ENCODE results near the gene TCEA2. TPM values are rescaled to one million over a fixed set of nuclear protein-coding genes. Genes with fewer than 3 reads are reported as not detected.

Gene TCEA2
- total RNA-seq, 3 donors from 2014 or later (not counting 1 experiment from before 2014, with no cell fraction given) = 25.0 to 28.7 (median 28.5) TPM

DNA sequence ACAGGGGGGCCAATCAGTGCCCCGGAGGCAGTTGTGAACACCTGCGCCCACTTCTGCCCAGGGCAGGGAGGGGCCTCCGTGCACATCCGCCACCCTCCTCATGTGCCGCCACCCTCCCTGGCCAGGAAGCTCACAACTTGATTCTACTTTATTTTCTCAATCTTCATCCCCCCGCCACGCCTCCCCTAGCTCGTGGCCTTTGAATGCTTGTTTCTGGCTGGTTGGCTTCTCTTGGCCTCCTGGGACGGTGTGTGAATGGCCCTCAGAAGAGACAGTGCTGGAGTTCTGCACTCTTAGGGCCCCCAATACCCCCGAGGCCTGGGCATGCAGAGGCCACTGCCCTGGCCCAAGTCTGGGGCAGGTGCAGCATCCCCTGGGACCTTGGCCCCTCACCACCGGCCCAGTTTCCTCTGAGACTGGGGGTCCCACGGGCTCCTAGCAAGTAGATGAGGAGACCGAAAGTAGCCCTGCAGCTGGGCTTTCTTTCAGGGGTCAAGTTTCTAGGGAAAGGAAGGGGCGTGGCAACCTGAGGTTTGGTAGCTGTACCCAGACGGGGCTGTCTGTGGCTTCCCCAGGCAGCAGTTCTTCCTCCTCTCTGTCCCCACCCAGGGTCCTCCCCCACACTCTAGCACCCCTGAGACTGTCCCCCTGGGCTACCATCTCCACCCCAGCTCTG is 15.0 kb downstream of the TCEA2 start:
- H3K27ac ChIP-seq (ENCODE audit: low read length) = peak overlapping the region; percentile 69
- peak; percentile 50 to 55 (median 53) for ATAC-seq
- H3K4me1 ChIP-seq (ENCODE audit: control insufficient read depth, insufficient read depth, low read length) = peaks cover 60% of the 10 kb centered on the region
- TF ChIP-seq, protein P1, sequence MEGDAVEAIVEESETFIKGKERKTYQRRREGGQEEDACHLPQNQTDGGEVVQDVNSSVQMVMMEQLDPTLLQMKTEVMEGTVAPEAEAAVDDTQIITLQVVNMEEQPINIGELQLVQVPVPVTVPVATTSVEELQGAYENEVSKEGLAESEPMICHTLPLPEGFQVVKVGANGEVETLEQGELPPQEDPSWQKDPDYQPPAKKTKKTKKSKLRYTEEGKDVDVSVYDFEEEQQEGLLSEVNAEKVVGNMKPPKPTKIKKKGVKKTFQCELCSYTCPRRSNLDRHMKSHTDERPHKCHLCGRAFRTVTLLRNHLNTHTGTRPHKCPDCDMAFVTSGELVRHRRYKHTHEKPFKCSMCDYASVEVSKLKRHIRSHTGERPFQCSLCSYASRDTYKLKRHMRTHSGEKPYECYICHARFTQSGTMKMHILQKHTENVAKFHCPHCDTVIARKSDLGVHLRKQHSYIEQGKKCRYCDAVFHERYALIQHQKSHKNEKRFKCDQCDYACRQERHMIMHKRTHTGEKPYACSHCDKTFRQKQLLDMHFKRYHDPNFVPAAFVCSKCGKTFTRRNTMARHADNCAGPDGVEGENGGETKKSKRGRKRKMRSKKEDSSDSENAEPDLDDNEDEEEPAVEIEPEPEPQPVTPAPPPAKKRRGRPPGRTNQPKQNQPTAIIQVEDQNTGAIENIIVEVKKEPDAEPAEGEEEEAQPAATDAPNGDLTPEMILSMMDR (IDR thresholded peaks at IDR 0.05) = no peak
- Mint-ChIP-seq H3K27me3 (ENCODE audit: low read depth in 2 of 2) (no peaks in the 10 kb centered on the region), H3K36me3 (no peaks in the 10 kb centered on the region), H3K4me1 (peaks cover 18 to 54% of the 10 kb centered on the region in 2 donors), H3K4me3 (peak overlapping the region; percentile 90), H3K9me3 (no peaks in the 10 kb centered on the region), H3K27ac (peak overlapping the region; percentile 82 to 92)
- H3K4me3 ChIP-seq (ENCODE audit: low read length) = peak overlapping the region; percentile 75
- no peaks in the 10 kb centered on the region for H3K27me3 ChIP-seq (ENCODE audit: control insufficient read depth, insufficient read depth, low read length)
- 0% methylated on average over 15 of the region's 15 CpGs for WGBS (ENCODE audit: insufficient coverage)
- no peaks in the 10 kb centered on the region for H3K9me3 ChIP-seq (ENCODE audit: control insufficient read depth, insufficient read depth, low read length)
- peak in 1 of 2 donors; percentile 83 for DNase-seq
- intact Hi-C loops (cut with micrococcal nuclease) = no loop called here
- peaks cover 29% of the 10 kb centered on the region for H3K36me3 ChIP-seq (ENCODE audit: control insufficient read depth, insufficient read depth, low read length)

DNA sequence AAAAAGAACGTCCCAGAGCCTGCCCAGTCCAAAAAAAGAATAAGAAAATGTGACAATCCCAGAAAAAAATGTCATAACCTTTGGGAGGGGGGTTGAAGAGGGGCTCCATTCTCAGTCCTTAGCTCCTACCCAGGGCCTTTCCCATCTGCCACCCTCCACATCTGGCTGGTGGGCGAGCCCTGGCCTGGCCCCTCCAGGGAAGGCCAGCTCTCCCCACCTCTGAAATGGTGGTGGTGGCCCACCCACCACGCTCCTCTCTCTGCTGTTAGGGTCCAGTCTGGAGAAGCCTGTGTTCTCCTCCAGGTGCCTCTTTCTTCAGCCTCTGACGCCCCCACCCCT is 15.9 kb downstream of the TCEA2 start:
- H3K27ac ChIP-seq (ENCODE audit: low read length) = peak overlapping the region; percentile 69
- peak overlapping the region; percentile 75 for H3K4me3 ChIP-seq (ENCODE audit: low read length)
- DNase-seq (no peak), ATAC-seq (no peak)
- Mint-ChIP-seq H3K4me3 (peak overlapping the region; percentile 90), H3K4me1 (peaks cover 21 to 58% of the 10 kb centered on the region in 2 donors), H3K9me3 (no peaks in the 10 kb centered on the region), H3K36me3 (no peaks in the 10 kb centered on the region), H3K27me3 (ENCODE audit: low read depth in 2 of 2) (no peaks in the 10 kb centered on the region), H3K27ac (peak overlapping the region; percentile 82 to 92)
- H3K36me3 ChIP-seq (ENCODE audit: control insufficient read depth, insufficient read depth, low read length) = peaks cover 21% of the 10 kb centered on the region
- H3K27me3 ChIP-seq (ENCODE audit: control insufficient read depth, insufficient read depth, low read length) = no peaks in the 10 kb centered on the region
- TF ChIP-seq, protein P1 (IDR thresholded peaks at IDR 0.05) = no peak
- H3K4me1 ChIP-seq (ENCODE audit: control insufficient read depth, insufficient read depth, low read length) = peaks cover 65% of the 10 kb centered on the region
- intact Hi-C loops (cut with micrococcal nuclease) = no loop called here
- 0% methylated on average over 4 of the region's 4 CpGs for WGBS (ENCODE audit: insufficient coverage)
- no peaks in the 10 kb centered on the region for H3K9me3 ChIP-seq (ENCODE audit: control insufficient read depth, insufficient read depth, low read length)

DNA sequence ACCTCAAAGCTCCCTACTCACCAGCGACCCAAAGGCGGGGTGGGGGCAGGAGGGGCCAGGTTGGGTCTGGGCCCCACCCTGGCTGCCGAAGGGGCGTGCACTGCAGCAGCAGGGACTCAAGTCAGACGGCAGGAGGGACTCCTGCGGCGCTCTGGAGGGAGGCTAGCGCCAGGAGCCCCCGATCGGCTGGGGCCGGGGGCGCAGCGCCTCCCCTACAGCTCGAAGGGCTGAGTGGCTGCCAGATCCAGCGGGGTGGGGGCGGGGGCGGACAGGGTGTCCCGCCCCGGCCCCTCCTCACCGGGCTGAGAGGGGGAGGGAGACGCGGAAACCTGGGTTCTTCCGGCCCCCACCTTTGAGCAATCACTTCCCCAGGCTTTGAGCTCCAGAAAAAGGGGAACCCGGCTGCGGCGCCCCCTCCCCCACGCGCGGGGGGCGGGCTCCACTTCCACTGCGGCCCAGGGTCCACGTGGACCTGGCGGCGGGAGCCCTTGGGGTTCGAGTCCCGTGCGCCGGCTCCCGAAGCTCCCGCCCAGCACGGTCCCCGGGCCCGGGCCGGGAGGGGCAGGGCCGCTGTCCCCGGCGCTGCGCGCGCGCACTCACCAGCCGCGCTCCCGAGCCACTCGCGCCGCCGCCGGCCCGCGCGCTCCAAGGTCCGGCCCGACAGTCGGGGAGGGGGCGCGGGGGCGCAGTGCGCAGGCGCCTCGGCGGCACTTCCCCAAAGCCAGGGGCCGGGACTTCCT is 16.4 kb downstream of the TCEA2 start, which contains the start of gene RGS19:
TSS of gene RGS19 (minus strand) at position 246 of the 740 bp plus-strand sequence. CDS start 2,632 bp downstream, outside the sequence.
- Histone ChIP-seq H3K27ac (ENCODE audit: low read length) (peak within 1 kb of the TSS; percentile 77), H3K4me1 (ENCODE audit: control insufficient read depth, insufficient read depth, low read length) (peaks cover 68% of the 10 kb centered on the region), H3K36me3 (ENCODE audit: control insufficient read depth, insufficient read depth, low read length) (peaks cover 15% of the 10 kb centered on the region), H3K9me3 (ENCODE audit: control insufficient read depth, insufficient read depth, low read length) (no peaks in the 10 kb centered on the region), H3K4me3 (ENCODE audit: low read length) (peak within 1 kb of the TSS; percentile 75), H3K27me3 (ENCODE audit: control insufficient read depth, insufficient read depth, low read length) (peaks cover 2% of the 10 kb centered on the region)
- intact Hi-C loops (cut with micrococcal nuclease) = no loop called here
- ATAC-seq (peak; percentile 38 to 70 (median 41)), DNase-seq (peak; percentile 54 to 83)
- peak within 1 kb of the TSS; percentile 82 to 92 for H3K27ac Mint-ChIP-seq
- WGBS (ENCODE audit: insufficient coverage) = under 1% methylated on average over 73 of the region's 73 CpGs
- TF ChIP-seq, protein P1 (IDR thresholded peaks at IDR 0.05) = no peak
- no peaks in the 10 kb centered on the region for H3K9me3 Mint-ChIP-seq
- H3K4me3 Mint-ChIP-seq = peak within 1 kb of the TSS; percentile 90
- peaks cover 26 to 61% of the 10 kb centered on the region in 2 donors for H3K4me1 Mint-ChIP-seq
- H3K36me3 Mint-ChIP-seq = no peaks in the 10 kb centered on the region
- H3K27me3 Mint-ChIP-seq (ENCODE audit: low read depth in 2 of 2) = peaks cover 0 to 4% of the 10 kb centered on the region in 2 donors

Measured in natural killer cell (primary cell).